Mucosa of descending colon (tissue), 3 donors: ENCODE data around the gene CRISPLD2. TPM values are rescaled to one million over a fixed set of nuclear protein-coding genes. Genes with fewer than 3 reads are reported as not detected.

Source experiments
- ATAC-seq: fragments of 200-7000 bp; cut with Tn5 transposase; one replicate; pipeline ENCODE4 v1.9.1; 2020; ENCODE audit warnings: mild to moderate bottlenecking, moderate library complexity
- DNase-seq, 3 donors: peaks; one replicate each; pipeline ENCODE4 v3.0.0-alpha.2; 2020
- H3K36me3 ChIP-seq: fragments of 200-600 bp; one replicate; pipeline ENCODE4 v1.8.0; 2021; ENCODE audit warnings: low read depth, mild to moderate bottlenecking
- H3K4me1 ChIP-seq: fragments of 200-600 bp; one replicate; pipeline ENCODE4 v1.8.0; 2021; ENCODE audit warnings: low read depth, mild to moderate bottlenecking
- H3K4me3 ChIP-seq: fragments of 200-600 bp; one replicate; pipeline ENCODE4 v1.8.0; 2021; ENCODE audit warnings: mild to moderate bottlenecking
- H3K9me3 ChIP-seq: fragments of 200-600 bp; one replicate; pipeline ENCODE4 v1.8.0; 2021; ENCODE audit warnings: mild to moderate bottlenecking
- CTCF ChIP-seq: fragments of 200-600 bp; IDR thresholded peaks from one replicate; pipeline ENCODE4 v1.8.0; 2022; ENCODE audit warnings: antibody characterized with exemption, mild to moderate bottlenecking
- intact Hi-C, 2 donors: fragments of 100-400 bp; cut with DNase I in 1 of 2; cut with micrococcal nuclease in 1 of 2; formaldehyde crosslinking; loops; one replicate each; pipeline versions ENCODE4 v1.11.0 to v1.11.1; 2022; cut with DNase I, micrococcal nuclease
- total RNA-seq, 3 donors: library from RNA; stranded (reverse); fragmentation: NEBNext Ultra II Directional in 2 of 3; extraction: Animal tissue kit (Norgen Biotek cat#: 25700) in 2 of 3; gene quantifications; one replicate each; pipeline versions ENCODE4 v1.2.1 to v1.2.4, GENCODE V29; 2021 to 2023
- donor health status: DM: no; HTN: no; CAD: no; lungs with moderate emphysema.
- donor health status: DM: no; HTN: no; CAD: no.
- donor health status: DM: no; HTN: yes; CAD: no.

The CRISPLD2 gene
- total RNA-seq, 3 donors from 2014 or later = 10.5 to 114 (median 38.7) TPM

DNA sequence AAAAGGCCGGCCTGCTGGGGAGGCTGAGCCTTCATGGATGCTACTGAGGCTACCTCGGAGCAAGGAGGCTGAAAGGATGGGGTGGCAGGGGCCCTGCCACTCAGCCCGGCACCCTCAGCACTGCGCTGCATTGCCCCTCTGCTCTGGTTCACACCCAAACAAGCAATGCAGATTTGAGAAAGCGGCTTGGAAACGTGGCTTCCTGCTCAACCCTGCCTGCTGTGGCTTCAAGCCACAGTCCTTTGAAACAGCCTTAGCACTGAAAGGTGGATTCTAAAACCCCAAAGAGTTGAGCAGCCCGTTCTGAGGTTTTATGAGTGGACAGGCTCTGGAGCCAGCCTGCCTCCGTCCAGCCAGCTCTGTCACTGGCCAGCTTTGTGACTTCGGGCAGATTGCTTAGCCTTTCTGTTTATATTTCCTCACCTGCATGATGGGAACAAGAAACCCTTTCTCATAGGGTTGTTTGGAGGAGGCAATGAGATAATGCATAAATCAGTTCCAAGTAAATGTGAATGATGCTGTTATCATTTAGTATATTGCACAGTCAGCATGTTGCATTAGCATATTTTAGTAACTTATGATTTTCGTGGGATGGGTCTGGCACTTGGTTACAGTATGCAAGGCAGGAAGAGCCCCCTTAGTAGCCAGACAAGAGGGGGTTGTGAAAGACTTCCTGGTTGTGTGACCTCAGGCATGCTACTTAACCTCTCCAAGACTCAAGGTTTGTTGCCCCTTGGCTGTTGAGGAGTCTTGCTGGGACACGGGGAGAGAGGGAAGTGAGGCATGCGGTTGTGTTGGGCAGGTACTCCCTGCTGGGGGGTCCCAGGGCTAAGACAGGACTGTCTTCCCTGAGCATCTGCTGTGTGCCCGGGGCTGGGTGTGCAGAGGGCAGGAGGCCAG lies 23.6 kb downstream of the CRISPLD2 start:
- DNase-seq (no peak), ATAC-seq (no peak)
- no peaks in the 10 kb centered on the region for H3K36me3 ChIP-seq
- intact Hi-C loops = no loop called here
- no peak for TF ChIP-seq CTCF
- no peak overlapping the region for H3K4me3 ChIP-seq
- H3K4me1 ChIP-seq = peaks cover 7% of the 10 kb centered on the region
- H3K9me3 ChIP-seq = no peaks in the 10 kb centered on the region

- ATAC-seq = peak; percentile 56
- Histone ChIP-seq H3K9me3 (no peaks in the 10 kb centered on the region), H3K4me3 (no peak overlapping the region), H3K4me1 (peaks cover 7% of the 10 kb centered on the region), H3K36me3 (no peaks in the 10 kb centered on the region)
- no peak for TF ChIP-seq CTCF
- intact Hi-C loops = no loop called here
- DNase-seq = peak; percentile 66 to 77 (median 74)
Measured at GRCh38 chr16:84844049-84844350, 24.2 kb downstream of the CRISPLD2 start.

GRCh38 chr16:84844559-84845495 lies 25.0 kb downstream of the CRISPLD2 start:
- Histone ChIP-seq H3K36me3 (no peaks in the 10 kb centered on the region), H3K4me1 (peaks cover 7% of the 10 kb centered on the region), H3K4me3 (no peak overlapping the region), H3K9me3 (no peaks in the 10 kb centered on the region)
- DNase-seq (no peak), ATAC-seq (no peak)
- no peak for TF ChIP-seq CTCF
- intact Hi-C loops = no loop called here

GRCh38 chr16:84845496-84846002 lies 25.8 kb downstream of the CRISPLD2 start:
- no peak overlapping the region for H3K4me3 ChIP-seq
- no peaks in the 10 kb centered on the region for H3K36me3 ChIP-seq
- H3K9me3 ChIP-seq = no peaks in the 10 kb centered on the region
- no peak for TF ChIP-seq CTCF
- ATAC-seq (peak; percentile 9), DNase-seq (no peak)
- intact Hi-C loops = no loop called here
- peaks cover 7% of the 10 kb centered on the region for H3K4me1 ChIP-seq

DNA sequence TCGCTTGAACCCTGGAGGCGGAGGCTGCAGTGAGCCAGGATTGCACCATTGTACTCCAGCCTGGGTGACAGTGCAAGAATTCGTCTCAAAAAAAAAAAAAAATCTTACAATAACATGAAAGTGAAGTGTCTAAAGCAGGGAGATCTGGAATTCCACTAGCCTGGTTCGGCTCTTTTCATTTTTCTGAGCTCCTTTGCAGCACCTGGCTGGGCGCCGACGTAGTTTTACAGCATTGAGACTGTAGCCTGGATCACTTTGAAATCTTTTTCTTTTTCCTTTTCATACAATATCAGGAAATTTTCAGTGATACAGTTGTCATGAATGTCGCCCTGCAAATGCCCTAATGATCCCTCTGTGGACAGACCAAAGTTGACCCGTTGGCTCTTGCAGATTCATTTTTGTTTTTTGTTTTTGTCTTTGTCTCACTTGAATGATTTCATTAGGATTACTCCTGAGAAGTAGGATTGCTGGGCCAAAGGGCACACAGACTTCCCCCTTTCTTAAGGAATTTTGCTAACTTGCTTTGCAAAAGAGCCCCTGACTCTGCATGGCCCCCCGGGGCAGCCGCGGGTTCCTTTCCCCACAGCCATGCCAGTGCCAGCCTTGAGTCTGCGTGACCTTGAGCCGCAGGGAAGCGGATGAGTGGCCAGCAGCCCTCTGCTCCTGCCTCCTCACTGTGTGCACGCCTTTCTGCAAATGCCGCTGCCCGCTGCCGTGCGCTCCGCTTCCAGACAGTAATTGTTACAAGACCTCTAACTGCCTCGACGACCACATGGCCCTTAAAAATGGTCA lies 28.0 kb downstream of the CRISPLD2 start:
- TF ChIP-seq CTCF = no peak
- ATAC-seq = no peak

More for the DNA sequence above, 28.0 kb downstream of the CRISPLD2 start:
- Histone ChIP-seq H3K4me1 (peaks cover 3% of the 10 kb centered on the region), H3K36me3 (no peaks in the 10 kb centered on the region), H3K4me3 (no peak overlapping the region), H3K9me3 (no peaks in the 10 kb centered on the region)
- intact Hi-C loops = no loop called here
- no peak for DNase-seq
